H1 (cell line): Measurements from ENCODE around the gene CEMP1. TPM values are rescaled to one million over a fixed set of nuclear protein-coding genes. Genes with fewer than 3 reads are reported as not detected.

Experiments used
- POLR2AphosphoS5 ChIP-seq: IDR thresholded peaks from 2 replicates; pipeline ENCODE4 v1.6.1; 2011; ENCODE audit warnings: low read depth, low read length
- SAP30 ChIP-seq: fragments of 300-600 bp; sonication (generic); IDR thresholded peaks from 2 replicates; pipeline ENCODE4 v1.7.1; 2012; ENCODE audit warnings: low read length, moderate library complexity, mild to moderate bottlenecking, inconsistent platforms; ENCODE audit not compliant: insufficient read depth, insufficient replicate concordance
- SIN3A ChIP-seq, 2 experiments: IDR thresholded peaks in 1 of 2; conservative IDR thresholded peaks in 1 of 2; 2 replicates each; pipeline ENCODE4 v1.6.1; 2011 to 2012; ENCODE audit warnings: low read length in 2 of 2, improper control_type of control experiment in 1 of 2, low read depth in 1 of 2, mild to moderate bottlenecking in 1 of 2
- TCF12 ChIP-seq: IDR thresholded peaks from 2 replicates; pipeline ENCODE4 v1.6.1; 2011; ENCODE audit warnings: low read depth, mild to moderate bottlenecking, low read length
- polyA plus RNA-seq, 7 experiments: library from polyadenylated mRNA; depleted of rRNA in 3 of 7; stranded (reverse) in 5 of 7; unstranded in 2 of 7; fragments of >200 nt in 5 of 7; fragments of 200-250 nt in 2 of 7; gene quantifications; 1 replicate in 5 of 7; 2 replicates in 1 of 7; 4 replicates in 1 of 7; pipeline versions ENCODE4 v1.2.1 to v1.2.3, GENCODE V29; 2011 to 2013; ENCODE audit warnings: missing spikeins in 2 of 7, mixed read lengths in 2 of 7
- total RNA-seq: library from RNA; stranded (reverse); fragmentation: NEBNext Ultra II Directional; extraction: Animal tissue kit (Norgen Biotek cat#: 25700); gene quantifications from 2 replicates; pipeline ENCODE4 v1.2.1, GENCODE V29; 2021

CEMP1 gene
- total and polyA plus RNA-seq, 2 of the 8 experiments (the other 6 are each of a cell fraction or from before 2014, with no cell fraction given): not detected

DNA sequence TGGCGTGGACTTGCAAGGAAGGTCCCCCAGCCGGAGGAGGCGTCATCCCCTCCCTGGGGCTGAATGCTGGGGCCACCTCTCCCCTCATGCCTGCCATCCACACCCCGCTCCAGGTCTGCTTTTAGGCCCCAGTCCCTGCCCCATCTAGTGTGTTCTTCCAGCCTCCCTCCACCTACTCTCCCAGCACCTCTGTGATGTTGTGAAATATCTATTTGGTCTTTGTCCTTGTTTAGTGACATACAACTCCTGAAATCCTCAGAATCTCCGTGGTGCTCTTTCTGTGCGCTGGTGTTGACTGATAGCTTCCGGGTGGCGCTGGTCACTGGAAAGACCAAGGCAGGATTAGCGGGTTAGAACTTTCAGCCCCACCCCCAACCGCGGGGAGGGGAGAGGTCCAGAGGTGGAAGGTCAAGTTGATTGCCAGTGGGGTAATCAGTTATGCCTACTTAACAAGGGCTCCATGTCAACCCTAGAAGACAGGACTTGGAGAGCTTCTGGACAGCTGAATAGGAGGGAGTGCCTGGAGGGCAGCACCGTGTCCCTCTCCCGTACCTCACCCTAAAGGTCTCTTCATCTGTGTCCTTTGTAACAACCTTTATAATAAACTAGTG is 46.2 kb downstream of the CEMP1 start (continued):
- no peak for TF ChIP-seq SAP30
- TF ChIP-seq POLR2AphosphoS5: no peak
- no peak for TF ChIP-seq TCF12
- TF ChIP-seq SIN3A (conservative IDR thresholded peaks at IDR 0.05 in 1 of 2, IDR thresholded peaks at IDR 0.05 in 1 of 2; ENCODE audit: low read depth in 1 of 2, low read length in 2 of 2): no peak
